Measurements from ENCODE around the gene RAD21L1.

Gene RAD21L1

DNA sequence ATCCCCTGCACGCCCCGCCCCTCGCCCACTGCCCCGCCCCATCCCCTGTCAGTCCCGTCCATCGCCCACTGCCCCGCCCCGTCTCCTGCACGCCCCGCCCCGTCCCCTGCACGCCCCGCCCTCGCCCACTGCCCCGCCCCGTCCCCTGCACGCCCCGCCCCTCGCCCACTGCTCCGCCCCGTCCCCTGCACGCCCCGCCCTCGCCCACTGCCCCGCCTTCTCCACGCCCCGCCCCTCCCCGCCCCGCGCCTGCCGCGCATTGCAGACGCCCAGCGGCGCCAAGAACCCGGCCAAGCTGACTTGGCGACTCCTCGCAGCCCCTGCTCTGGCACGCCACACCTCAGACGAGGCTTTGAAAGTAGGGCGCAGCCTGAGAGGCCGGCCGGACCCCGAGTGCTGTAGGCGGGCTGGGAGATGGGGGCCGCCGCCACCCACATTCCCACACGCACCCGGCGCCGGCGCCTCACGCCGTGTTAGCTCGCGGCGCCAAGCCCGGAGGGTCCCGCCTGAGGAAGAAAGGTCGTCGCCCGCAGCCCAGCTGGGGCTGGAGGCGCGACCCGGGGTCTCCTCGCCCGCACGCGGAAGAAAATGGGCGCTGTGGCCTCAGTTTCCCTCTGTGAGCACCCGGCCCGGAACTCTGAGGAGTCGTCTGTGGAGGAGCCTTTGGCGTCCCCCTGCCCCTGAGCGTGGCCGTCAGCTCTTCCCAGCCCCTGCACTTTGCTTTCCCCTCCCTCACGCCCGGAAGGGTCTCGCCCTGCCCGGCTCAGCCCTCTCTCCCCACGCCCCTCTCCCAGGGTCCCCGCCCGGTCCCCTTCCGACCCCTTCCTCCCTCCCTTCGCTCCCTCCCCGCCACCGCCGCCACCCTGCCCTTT, at the start of gene RAD21L1:
TSS of gene RAD21L1 (plus strand) at position 262 of the 872 bp plus-strand sequence. CDS start 2,410 bp downstream, outside the sequence.
- peak; percentile 86 for DNase-seq

DNA sequence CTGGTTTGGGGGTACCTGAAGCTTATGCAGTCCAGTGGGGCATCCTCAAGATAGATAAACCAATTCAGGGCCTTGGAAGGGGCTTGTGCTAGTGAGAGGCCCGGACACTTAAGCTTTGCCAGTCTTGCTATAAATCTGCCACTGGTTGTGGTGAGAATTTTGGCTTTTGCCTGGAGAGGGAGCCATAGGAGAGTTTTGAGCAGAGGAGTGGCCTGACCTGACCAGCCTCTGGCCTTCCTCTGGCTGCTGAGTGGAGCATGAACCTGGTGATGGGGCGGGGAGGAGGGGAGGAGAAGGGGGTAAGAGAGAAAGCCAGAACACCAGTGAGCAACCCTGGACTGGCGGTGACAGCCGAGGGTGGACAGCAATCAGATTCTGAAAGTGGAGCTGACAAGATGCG, 48.2 kb upstream of the RAD21L1 start:
- DNase-seq: no peak

DNA sequence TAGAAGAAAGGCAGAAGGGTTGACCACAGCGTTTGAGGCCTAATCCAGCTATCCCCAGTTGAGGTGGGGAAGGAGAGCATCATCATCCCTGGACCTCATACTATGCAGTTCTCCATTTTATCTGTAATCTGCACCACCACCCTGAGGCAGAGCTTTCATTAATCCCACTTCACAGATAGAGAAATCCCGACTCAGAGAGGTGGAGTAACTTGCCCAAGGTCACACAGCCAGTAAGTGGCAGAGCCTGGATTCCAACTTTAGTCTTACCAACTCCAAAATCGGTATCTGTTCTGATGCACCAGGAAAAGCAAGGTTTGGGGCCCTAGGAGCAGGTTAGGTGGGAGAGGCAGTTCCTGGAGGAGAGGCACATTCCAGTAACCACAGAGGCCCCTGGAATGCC, 47.7 kb upstream of the RAD21L1 start:
- DNase-seq: no peak

DNA sequence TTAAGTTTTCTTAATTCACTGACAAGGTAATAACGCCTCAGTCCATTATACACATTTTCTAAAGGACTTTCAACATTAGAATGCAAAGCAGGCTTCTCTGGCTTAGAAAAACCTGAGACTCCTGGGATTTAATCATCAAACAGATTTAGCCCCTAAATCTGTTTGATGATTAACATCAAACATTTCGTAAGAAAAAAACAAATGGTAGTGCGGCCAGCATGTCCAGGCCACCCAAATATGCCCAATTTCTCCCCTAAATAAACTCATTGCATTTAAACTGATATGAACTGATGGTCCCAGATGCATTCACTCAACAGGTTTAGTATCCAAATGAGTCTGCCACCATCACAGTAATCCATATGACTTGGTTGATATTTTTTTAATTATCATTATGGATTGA, 47.2 kb upstream of the RAD21L1 start:
- no peak for DNase-seq

DNA sequence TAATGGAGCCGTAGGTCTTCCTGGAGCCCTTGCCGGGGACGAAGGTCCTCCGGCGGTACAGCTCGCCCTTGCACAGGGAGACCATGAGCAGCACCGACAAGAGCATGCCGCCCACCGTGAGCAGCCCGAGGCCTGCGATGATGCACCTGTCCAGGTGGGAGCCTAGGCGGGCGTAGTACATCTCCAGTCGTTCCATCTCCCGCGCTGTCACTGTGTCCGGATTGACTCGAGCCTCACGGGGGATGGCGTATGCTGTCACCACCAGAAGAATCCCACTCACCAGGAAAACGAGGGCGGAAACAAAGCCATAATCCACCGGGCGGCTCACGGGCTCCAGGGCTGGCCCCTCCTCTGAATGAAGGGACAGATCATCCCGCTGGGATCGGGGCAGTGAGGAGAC, 44.9 kb upstream of the RAD21L1 start:
- DNase-seq: no peak

GRCh38 chr20:1182106-1182505, 43.7 kb upstream of the RAD21L1 start:
- DNase-seq: no peak

DNA sequence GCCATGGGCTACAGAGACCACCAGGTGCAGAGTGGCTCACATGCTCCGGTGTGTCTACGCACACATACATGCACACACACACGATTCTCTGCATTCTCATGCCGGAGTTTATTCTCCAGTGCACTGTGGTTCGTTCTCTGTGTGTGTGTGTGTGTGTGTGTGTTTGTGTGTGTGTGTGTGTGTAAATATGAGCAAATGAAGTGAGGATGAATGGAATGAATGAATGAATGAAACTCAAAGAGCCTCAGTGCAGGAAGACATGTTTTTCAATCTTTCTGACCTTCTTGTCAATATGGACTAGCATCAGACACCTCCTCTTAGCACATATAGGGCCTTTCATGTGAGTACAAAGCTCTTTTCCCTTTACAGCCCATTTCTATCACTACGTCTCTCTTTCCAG, 42.7 kb upstream of the RAD21L1 start:
- DNase-seq: no peak

- no peak for DNase-seq
Observed at GRCh38 chr20:1184260-1184637, 41.6 kb upstream of the RAD21L1 start.

- DNase-seq: no peak
Observed at GRCh38 chr20:1184638-1185315, 41.1 kb upstream of the RAD21L1 start, which contains the start of gene TMEM74B. TMEM74B (minus strand) TSS chr20:1184981; CDS start chr20:1183801, 1,180 bp downstream.

GRCh38 chr20:1185316-1185741, 40.5 kb upstream of the RAD21L1 start:
- DNase-seq: no peak

DNA sequence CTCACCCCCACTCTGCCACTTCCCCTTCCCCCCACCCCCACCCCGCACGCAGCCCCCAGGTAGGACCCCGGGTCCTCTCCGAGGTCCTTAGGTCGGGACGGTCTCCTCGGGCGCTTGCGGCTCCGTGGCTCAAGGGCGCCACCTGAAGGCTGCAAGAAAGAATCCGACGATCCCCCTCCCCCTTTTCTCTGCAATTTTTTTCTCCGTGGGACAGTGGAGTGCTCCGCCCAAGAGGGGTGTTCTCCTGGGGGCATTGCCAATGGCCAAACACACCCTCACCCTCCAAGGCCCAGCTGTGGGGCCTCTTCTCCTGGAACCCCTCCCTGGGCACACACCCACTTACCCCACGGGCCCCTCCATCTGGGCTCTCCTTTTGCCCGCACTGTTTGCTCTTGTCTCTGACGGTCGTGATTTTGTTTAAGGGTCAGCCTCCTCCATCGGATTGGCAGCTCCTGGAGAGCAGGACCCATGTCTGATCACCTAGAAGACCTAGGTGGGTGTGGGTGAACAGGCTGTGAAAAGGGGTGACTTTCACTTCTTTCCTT, 40.0 kb upstream of the RAD21L1 start:
- DNase-seq: no peak

DNA sequence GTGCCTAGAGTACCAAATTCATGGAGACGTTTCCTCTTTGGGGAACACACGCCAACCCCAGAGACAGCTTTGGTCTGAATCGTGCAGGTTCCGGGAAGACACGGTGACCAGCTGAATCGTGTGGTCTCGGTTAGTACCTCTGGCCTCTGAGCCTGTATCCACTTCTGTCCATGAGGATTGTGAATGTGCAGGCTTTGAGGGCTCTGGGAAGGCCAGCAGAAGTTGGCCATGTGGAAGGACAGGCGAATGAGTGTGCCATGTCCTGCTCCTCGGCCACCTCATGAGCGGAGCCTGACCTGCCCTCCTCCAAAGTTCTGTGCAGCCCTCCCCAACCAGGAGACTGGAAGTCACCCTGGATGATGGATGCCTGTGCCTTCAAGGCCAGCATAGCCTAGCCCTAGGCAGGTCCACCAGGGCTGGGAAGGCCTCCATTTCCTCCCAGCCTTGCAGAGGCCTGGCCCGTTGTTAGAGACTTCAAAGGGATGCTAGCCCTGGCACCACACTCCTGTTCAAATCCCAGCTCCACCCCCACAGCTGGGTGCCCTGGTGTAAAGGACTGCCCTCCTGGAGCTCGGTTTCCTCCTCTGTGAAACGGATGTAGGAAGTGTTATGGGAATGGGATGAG, 39.4 kb upstream of the RAD21L1 start:
- no peak for DNase-seq

- no peak for DNase-seq
Observed at GRCh38 chr20:1187605-1188171, 38.2 kb upstream of the RAD21L1 start.

DNA sequence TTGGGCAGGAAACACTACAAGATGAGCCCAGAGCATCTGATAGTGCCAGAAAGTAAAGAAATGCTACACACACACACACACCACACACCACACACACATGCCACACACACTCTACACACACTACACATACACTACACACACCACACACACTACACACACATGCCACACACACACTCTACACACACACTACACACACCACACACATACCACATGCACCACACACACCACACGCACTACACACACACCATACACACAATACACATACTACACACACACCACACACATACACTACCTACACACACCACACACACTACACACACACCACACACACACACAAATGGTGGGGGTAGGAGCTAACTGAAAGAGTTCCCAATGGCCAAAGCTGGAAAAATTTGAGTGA, 37.5 kb upstream of the RAD21L1 start:
- DNase-seq: no peak

- no peak for DNase-seq
Observed at GRCh38 chr20:1189827-1190226, 36.0 kb upstream of the RAD21L1 start.

- no peak for DNase-seq
Observed at GRCh38 chr20:1190847-1191246, 35.0 kb upstream of the RAD21L1 start.

- no peak for DNase-seq
Observed at GRCh38 chr20:1191299-1191698, 34.5 kb upstream of the RAD21L1 start.

DNA sequence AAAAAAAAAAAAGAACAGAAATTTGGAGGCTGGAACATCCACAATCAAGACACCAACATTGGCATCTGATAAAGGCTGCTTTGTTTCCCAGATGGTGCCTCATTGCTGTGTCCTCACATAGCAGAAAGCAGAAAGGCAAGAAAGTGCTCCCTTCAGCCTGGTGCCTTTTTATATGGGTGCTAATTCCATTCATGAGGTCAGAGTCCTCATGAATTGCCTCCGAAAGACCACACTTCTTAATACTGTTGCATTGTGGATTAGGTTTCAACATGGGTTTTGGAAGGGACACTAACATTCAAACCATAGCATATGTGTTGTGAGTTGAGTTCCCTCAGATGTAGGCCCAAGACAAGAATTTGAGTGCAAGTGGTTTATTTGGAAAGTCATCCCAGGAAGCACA, 30.6 kb upstream of the RAD21L1 start:
- DNase-seq: no peak

- no peak for DNase-seq
Observed at GRCh38 chr20:1196634-1197033, 29.2 kb upstream of the RAD21L1 start.

- no peak for DNase-seq
Observed at GRCh38 chr20:1197801-1198200, 28.0 kb upstream of the RAD21L1 start.

DNA sequence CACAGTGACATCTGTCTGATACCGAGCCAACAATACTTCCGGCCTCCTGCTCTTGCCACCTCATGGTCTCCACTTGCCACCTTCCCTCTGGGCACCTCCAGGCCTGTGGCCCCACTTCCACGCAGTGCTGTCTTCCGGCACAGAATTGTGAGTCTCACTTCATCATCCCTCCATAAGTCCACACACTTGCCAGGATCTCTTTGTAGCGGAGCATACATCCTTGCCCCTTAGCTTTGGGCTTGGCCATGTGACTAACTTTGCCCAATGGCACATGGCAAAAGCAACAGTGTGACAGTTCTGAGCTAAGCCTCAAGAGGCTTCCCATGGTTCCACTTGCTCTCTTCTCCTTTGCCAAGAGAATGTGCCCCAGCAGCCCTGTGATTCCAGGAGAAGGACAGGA, 27.1 kb upstream of the RAD21L1 start:
- no peak for DNase-seq

GRCh38 chr20:1199212-1199873, 26.5 kb upstream of the RAD21L1 start:
- no peak for DNase-seq

DNA sequence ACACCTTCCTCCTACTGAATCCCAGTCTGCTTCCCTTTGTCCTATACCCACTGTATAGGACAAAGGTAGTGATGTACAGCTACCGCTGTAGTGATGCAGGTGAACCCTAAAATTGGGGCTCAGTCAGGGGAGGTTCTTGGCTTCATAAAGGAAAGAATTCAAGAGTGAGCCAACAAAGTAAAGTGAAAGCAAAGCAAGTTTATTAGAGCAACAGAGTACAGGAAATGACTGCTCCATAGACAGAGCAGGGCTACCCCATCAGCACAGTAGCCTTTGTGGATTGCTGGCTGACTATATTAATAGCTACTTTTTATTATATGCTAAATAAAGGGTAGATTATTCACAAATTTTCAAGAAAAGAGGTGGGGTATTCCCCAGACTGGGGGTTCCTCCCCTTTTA, 25.9 kb upstream of the RAD21L1 start:
- DNase-seq: no peak

Data from left hindlimb (tissue), 1 donor.